Measurements from ENCODE around the gene C1orf53. TPM values are rescaled to one million over a fixed set of nuclear protein-coding genes. Genes with fewer than 3 reads are reported as not detected.

Gene C1orf53
- total RNA-seq, 2 experiments from 2014 or later, result not detected

- ChIA-PET CTCF (interaction anchor here (1.0 to 2.0 kb wide), 2 partner anchors 10 to 81 kb away, joined by 3 to 6 read pairs; no protein-coding TSS in a partner anchor), POLR2A (no interaction called here)
- DNase-seq, result no peak
- no peaks in the 10 kb centered on the region for H3K27me3 Mint-ChIP-seq
- no peaks in the 10 kb centered on the region for H3K9me3 ChIP-seq (ENCODE audit: control insufficient read depth in 1 of 2, insufficient read depth in 1 of 2, low read length in 2 of 2)
- no peaks in the 10 kb centered on the region for H3K36me3 ChIP-seq (ENCODE audit: insufficient read depth, low read length)
- H3K36me3 Mint-ChIP-seq (ENCODE audit: low read depth), result no peaks in the 10 kb centered on the region
- no peak overlapping the region for H3K27ac ChIP-seq (ENCODE audit: low read depth in 1 of 2, low read length in 2 of 2)
- ATAC-seq (ENCODE audit: poor library complexity), result no peak
- intact Hi-C loops (cut with DNase I, micrococcal nuclease), result no loop called here
- H3K27ac Mint-ChIP-seq, result no peak overlapping the region
- no peaks in the 10 kb centered on the region for H3K9me3 Mint-ChIP-seq
- H3K4me3 Mint-ChIP-seq, result no peak overlapping the region
- no peaks in the 10 kb centered on the region for H3K4me1 Mint-ChIP-seq (ENCODE audit: low read depth)
- no peak overlapping the region for H3K4me3 ChIP-seq (ENCODE audit: low read length)
- no peak for TF ChIP-seq CTCF (IDR thresholded peaks at IDR 0.05)
- no peaks in the 10 kb centered on the region for H3K27me3 ChIP-seq (ENCODE audit: control insufficient read depth in 1 of 2, insufficient read depth in 2 of 2, low read length in 2 of 2)
- H3K4me1 ChIP-seq (ENCODE audit: insufficient read depth, low read length), result no peaks in the 10 kb centered on the region
Observed at GRCh38 chr1:197859024-197859423, 43.4 kb upstream of the C1orf53 start.

GRCh38 chr1:197862221-197862620 lies 40.2 kb upstream of the C1orf53 start:
- ATAC-seq (ENCODE audit: poor library complexity) (no peak), DNase-seq (no peak)
- no peaks in the 10 kb centered on the region for H3K9me3 ChIP-seq (ENCODE audit: control insufficient read depth in 1 of 2, insufficient read depth in 1 of 2, low read length in 2 of 2)
- Mint-ChIP-seq H3K27me3 (no peaks in the 10 kb centered on the region), H3K36me3 (ENCODE audit: low read depth) (no peaks in the 10 kb centered on the region), H3K27ac (no peak overlapping the region), H3K9me3 (no peaks in the 10 kb centered on the region), H3K4me3 (no peak overlapping the region), H3K4me1 (ENCODE audit: low read depth) (no peaks in the 10 kb centered on the region)
- intact Hi-C loops (cut with DNase I, micrococcal nuclease), result loop anchor here in 1 of 2 experiments (10.0 kb wide), 1 partner anchor 167 kb away; no protein-coding TSS in a partner anchor
- no peak overlapping the region for H3K27ac ChIP-seq (ENCODE audit: low read depth in 1 of 2, low read length in 2 of 2)
- no peak overlapping the region for H3K4me3 ChIP-seq (ENCODE audit: low read length)
- no peaks in the 10 kb centered on the region for H3K27me3 ChIP-seq (ENCODE audit: control insufficient read depth in 1 of 2, insufficient read depth in 2 of 2, low read length in 2 of 2)
- TF ChIP-seq CTCF (IDR thresholded peaks at IDR 0.05), result no peak
- POLR2A ChIA-PET, result no interaction called here
- CTCF ChIA-PET, result no interaction called here
- H3K36me3 ChIP-seq (ENCODE audit: insufficient read depth, low read length), result no peaks in the 10 kb centered on the region
- H3K4me1 ChIP-seq (ENCODE audit: insufficient read depth, low read length), result no peaks in the 10 kb centered on the region

GRCh38 chr1:197862671-197863070 lies 39.8 kb upstream of the C1orf53 start:
- Mint-ChIP-seq H3K27me3 (no peaks in the 10 kb centered on the region), H3K4me1 (ENCODE audit: low read depth) (no peaks in the 10 kb centered on the region), H3K27ac (no peak overlapping the region), H3K4me3 (no peak overlapping the region), H3K36me3 (ENCODE audit: low read depth) (no peaks in the 10 kb centered on the region), H3K9me3 (no peaks in the 10 kb centered on the region)
- Histone ChIP-seq H3K9me3 (ENCODE audit: control insufficient read depth in 1 of 2, insufficient read depth in 1 of 2, low read length in 2 of 2) (no peaks in the 10 kb centered on the region), H3K4me3 (ENCODE audit: low read length) (no peak overlapping the region), H3K4me1 (ENCODE audit: insufficient read depth, low read length) (no peaks in the 10 kb centered on the region), H3K27me3 (ENCODE audit: control insufficient read depth in 1 of 2, insufficient read depth in 2 of 2, low read length in 2 of 2) (no peaks in the 10 kb centered on the region), H3K36me3 (ENCODE audit: insufficient read depth, low read length) (no peaks in the 10 kb centered on the region), H3K27ac (ENCODE audit: low read depth in 1 of 2, low read length in 2 of 2) (no peak overlapping the region)
- TF ChIP-seq CTCF (IDR thresholded peaks at IDR 0.05), result no peak
- DNase-seq, result no peak
- ChIA-PET POLR2A (no interaction called here), CTCF (no interaction called here)
- intact Hi-C loops (cut with DNase I, micrococcal nuclease), result loop anchor here in 1 of 2 experiments (10.0 kb wide), 1 partner anchor 168 kb away; no protein-coding TSS in a partner anchor
- ATAC-seq (ENCODE audit: poor library complexity), result no peak

Measured in CD4-positive, alpha-beta T cell (primary cell).